ENCODE measurements around the gene PARP12.

- TF ChIP-seq EZH2 (IDR thresholded peaks at IDR 0.05) (no peak), CTCF (IDR thresholded peaks at IDR 0.05) (no peak)
Observed at GRCh38 chr7:140031364-140031763, 31.4 kb downstream of the PARP12 start.

All from neural progenitor cell (in vitro differentiated cells).